ENCODE measurements around the gene ZNF638.
A peak's percentile ranks its signal among the peaks of the same experiment; 100 is the strongest.

Gene ZNF638

DNA sequence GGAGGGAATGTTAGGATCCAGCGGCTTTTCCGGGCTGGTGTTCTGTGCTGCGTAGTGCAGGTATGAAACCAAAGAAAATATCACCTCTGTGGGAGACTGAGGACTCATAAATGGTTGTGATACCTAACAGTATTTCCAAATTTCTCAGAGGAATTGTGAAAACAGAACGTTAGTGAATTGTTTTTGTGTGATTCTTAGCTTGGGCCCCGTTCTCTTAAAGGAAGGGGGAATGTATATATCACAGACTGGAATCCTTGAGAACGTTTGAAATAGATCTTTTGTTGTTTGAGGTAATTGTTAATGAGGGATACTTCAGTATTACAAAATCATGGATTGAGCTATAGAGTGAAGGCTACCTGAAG lies 834 bp downstream of the ZNF638 start:
- DNase-seq (ENCODE audit: low read depth in 4 of 4, low spot score in 1 of 4) = no peak

DNA sequence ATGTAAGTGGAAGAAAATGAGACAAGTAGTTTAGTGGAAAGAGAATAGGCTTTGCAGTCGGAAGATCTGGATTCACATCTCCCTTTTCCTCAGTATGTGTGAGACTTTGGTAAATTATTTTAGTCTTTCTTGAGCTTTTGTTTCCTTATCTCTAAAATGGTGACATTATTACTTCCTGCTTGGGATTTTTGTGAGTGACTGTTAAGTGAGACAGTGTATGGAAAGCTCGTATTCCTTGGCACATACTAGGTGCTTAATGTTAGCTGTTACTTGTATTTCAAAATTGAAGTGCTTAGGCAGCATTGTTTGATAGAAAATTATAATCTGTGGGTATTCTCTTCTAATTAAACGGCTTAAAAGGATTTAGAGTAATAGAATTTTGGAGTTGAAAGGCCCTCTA lies 2.0 kb downstream of the ZNF638 start:
- no peak for DNase-seq (ENCODE audit: low read depth in 4 of 4, low spot score in 1 of 4)

DNA sequence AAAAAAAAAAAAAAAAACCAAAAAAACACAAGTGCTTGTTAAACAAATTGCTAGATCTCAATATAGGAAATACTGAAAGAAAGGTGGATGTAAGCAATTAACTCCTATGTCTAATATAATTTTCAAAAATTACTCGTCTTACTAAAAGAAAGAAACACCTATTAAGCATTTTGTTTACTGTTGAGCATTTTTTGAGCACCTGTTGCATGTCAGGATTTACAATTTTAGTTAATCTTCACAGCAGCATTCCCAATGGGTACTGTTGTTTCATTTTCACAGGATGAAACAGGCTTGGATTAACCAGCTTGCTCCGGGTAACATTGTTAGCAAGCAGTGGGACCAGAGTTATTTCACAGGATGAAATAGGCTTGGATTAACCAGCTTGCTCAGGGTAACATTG lies 4.8 kb downstream of the ZNF638 start:
- no peak for DNase-seq (ENCODE audit: low read depth in 4 of 4, low spot score in 1 of 4)

DNA sequence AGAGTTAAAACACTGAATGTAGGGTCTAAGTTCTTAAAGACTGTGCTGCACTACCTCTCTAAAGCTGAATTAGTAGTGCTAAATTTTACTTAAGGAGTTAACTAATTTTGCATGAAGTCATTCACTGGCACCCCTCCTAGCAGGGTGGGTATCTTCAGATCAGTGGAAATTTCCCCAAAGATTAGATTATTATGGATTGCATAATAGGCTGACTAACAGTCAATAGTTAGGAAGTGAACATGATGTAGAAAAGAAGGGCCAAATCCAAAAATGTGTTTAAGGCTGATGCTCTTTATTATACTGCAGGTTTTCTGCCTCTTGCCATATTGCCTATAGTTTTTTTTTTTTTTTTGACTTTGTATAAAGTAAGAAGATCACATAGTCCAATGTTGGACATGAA lies 5.2 kb downstream of the ZNF638 start:
- no peak for DNase-seq (ENCODE audit: low read depth in 4 of 4, low spot score in 1 of 4)

DNA sequence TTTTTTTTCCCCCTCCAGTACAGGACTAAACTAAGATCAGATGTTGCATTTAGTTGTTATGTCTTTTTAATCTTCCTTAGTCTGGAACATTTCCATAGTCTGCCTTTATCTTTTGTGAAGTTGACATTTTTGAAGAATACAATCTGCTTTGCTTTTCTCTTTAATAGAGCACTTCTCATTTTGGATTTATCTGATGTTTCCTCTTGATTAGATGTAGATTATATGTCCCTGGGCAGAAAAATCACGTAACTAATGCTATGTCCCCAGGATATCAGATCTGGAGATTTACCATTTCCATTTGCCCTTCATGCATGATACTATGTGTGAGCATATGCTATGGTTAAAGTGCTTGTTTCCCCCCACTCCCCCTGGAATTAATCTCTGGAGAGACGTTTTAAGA lies 6.2 kb downstream of the ZNF638 start:
- no peak for DNase-seq (ENCODE audit: low read depth in 4 of 4, low spot score in 1 of 4)

DNA sequence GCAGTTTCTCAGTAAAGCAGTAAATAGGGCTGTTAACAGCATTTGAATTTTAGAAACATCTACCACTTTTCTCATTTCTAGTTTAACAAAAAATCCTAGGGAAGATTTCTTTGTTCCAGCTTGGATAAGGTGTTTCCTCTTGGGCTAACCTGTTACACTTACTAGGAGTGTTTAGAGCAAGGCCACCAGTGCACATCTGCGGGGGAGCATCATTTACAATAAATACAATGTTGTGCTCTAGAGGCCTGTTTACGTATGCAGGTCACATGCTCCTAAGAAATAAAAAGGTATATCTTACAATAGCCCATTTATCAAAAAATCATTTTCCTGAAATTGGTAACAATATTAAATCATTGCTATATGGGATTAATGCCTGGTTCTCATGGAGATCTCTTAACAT lies 8.1 kb downstream of the ZNF638 start:
- no peak for DNase-seq (ENCODE audit: low read depth in 4 of 4, low spot score in 1 of 4)

DNA sequence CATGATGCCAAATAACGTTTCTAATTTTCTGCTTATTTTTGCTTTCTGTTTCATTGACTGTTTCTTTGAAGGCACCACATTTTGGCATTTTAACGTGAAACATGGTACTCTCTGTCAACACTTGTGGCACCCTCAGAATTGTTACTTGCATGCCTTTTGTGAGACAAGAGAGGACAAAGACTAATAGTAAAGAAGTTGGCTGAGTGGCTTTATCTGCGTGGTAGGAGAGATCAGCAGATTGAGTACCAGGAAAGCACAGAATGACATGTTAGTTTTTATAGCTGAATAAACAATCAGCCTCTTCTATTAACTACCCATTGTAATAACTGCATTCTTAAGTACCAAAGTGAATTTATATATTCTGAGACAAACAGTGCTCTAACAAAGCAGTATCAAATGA lies 8.6 kb downstream of the ZNF638 start:
- DNase-seq (ENCODE audit: low read depth in 4 of 4, low spot score in 1 of 4) = no peak

DNA sequence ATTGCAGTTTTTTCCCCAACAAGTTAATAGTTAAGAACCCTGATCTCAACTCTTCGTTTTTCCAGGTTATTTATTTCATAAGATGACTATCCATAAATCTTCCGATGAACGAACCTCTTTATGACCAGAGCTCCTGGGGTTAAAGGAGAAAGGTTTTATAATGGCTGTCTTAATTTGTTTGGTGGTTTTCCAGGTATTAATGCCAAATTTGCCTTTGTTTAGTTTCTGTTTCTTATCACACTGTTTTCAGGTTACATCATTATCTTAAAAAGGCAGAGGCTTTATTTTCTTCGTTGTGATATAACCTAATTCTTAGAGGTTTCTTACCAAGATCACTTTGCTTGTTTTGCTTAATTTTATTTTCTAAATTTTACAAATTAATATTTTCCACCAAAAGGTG lies 10.1 kb downstream of the ZNF638 start:
- no peak for DNase-seq (ENCODE audit: low read depth in 4 of 4, low spot score in 1 of 4)

DNA sequence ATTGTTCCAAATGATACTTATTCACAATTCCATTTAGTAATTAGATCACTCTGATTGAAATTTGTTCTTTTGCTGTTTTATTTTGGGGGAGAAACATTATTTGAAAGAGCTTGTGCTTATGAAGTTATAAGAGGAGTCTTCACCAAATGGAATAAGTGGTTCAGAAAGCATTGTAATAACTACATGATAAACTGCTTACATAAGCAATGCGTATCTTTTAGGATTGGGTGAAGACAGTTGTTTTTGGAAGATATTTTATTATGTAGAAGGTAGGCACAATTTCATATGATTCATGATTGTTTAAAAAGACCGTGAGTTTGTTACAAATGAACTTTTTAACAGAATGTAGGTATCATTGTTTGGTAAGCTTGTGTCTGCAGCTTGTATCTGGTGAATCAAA lies 14.5 kb downstream of the ZNF638 start:
- no peak for DNase-seq (ENCODE audit: low read depth in 4 of 4, low spot score in 1 of 4)

DNA sequence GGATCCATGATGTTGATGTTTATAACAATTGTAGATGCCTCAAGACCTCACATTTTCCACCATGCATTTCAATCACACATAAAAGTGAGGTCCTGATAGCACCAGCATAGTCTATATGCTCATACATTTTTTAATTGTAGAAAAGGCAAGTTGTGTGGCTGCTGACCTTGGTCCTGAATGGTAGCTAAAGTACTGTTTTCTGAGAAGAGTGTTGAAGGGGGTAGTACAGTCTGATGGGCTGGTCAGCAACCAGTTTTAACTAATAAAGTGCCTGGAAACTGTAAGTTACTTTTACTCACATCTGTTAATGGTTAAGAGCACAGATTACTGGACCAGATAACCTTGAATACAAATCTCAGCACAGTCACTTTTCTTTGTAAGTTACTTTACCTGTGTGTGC lies 15.9 kb downstream of the ZNF638 start:
- DNase-seq (ENCODE audit: low read depth in 4 of 4, low spot score in 1 of 4) = no peak

DNA sequence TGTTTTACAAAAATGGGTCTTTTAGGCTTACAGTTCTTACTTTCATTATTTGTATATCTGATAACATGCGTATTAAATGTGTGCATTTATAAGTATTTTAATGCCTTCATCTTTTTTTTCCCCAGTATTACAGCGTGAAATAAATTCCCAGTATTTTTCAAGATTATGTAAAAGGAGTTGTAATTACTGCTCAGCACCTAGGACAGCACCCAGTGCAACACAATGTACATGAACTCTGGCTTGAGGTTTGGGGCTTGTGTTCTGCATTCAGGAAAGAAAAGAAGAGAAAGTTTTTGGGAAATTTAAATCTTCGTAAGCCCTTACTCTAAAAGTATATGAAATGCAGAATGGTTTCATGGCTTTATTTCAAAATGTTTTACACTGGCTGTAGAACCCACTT lies 16.7 kb downstream of the ZNF638 start:
- DNase-seq (ENCODE audit: low read depth in 4 of 4, low spot score in 1 of 4) = no peak

DNA sequence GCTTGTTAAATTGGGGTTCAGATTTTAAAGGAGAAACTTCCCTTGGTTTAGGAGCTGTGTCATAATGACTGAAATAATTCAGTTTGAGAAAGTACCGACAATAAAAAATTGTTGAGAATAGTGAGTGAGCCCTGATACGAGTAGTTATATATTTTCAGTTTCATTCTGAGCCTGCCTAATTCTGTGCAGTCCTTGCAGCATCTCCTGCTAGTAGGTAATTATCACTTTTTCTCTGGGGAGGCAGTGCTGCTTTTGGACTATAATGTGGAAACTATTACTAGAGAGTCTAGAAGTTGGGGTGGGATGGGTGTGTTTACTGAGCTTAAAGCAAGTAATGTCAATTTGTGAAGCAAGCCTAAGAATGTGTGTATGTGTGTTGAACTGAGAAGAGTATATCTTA lies 21.7 kb downstream of the ZNF638 start:
- no peak for DNase-seq (ENCODE audit: low read depth in 4 of 4, low spot score in 1 of 4)

DNA sequence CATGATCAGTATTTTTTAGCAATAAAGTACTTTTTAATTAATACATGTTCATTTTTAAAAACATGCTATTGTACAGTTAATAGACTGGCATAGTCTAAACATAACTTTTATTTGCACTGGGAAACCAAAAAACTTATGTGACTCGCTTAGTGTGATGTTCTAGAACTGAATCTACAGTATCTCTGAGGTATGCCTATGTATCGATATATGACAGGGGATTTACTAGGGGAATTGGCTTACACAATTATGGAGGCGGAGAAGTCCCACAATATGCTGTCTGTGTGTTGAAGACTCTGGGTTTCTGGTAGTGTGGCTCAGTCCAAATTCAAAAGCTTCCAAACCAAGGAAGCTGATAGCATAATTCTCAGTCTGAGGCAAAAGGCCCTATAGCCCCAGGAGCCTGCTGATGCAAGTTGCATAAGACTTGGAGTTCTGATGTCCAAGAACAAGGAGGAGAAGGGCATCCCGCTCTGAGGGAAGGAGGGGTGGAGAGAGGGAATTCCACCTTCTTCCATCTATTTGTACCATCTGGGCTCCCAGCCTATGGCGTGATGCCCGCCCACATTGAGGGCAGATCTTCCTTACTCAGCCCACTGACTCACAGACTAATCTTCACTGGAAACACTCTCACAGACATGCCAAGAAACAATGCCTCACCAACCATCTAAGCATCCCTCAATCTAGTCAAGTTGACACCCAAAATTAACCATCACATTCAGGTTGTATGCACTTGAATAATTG lies 27.5 kb downstream of the ZNF638 start:
- peak in 1 of 4 experiments; percentile 6 for DNase-seq (ENCODE audit: low read depth in 4 of 4, low spot score in 1 of 4)

DNA sequence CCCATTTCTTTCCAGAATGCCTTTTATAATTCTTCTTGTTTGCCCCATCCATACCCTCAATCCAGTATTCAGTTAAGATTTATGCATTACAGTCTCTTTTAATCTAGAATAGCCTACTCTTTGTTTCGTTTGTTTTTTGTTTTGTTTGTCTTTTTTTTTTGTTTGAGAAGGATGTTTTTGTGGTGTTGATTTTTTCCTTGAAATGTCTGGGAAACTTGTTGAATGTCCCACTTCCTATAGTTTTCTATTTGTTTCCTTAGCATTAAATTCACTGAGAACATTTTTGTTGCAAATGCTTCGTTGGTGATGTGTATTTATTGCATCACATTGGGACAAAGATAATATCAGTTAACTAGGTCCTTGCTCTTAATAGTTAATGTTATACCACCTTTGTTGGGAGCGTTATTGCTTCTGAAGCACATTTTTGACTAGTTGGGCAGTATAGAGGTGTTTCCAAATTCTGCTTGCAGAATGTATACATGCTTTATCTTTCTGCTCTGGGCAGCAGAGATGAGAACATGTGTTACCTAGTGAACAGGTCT lies 28.9 kb downstream of the ZNF638 start:
- no peak for DNase-seq (ENCODE audit: low read depth in 4 of 4, low spot score in 1 of 4)

DNA sequence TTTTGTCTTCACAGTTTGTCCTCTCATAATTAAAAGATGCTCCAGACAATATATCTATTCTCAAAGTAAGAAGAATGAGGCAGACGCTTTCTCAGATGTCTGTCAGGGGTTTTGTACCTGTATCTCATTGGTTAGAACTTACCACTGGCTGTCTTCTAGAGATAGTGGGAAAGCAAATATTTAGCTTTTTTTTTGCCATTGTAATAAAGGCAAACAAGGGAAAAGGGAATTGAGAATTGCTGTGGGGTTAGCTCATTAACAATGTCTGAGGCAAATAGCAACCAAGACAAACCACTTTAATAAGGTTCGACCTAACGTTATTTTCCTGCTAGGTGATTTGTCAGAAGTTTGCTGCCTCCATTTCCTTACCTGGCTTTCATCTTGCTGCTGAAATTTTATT lies 30.0 kb downstream of the ZNF638 start:
- DNase-seq (ENCODE audit: low read depth in 4 of 4, low spot score in 1 of 4) = no peak

DNA sequence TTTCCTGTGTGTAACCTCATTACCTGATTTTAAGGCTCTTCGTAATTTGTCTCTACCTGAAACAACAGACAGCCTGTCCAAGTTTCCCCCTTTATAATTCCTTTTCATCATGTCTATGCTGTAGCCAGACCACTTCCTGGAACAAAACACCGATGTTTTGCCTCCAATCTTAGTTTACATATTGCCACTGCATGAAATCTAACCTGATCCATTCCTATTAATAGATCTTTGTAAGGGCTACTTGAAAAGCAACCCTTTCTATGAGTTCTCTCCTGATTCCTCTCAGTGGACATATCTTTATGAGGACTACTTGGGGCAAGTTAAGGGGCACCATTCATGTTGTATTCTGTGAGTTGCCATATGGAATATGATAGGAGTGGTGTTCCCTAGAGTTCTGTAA lies 30.9 kb downstream of the ZNF638 start:
- DNase-seq (ENCODE audit: low read depth in 4 of 4, low spot score in 1 of 4) = no peak

DNA sequence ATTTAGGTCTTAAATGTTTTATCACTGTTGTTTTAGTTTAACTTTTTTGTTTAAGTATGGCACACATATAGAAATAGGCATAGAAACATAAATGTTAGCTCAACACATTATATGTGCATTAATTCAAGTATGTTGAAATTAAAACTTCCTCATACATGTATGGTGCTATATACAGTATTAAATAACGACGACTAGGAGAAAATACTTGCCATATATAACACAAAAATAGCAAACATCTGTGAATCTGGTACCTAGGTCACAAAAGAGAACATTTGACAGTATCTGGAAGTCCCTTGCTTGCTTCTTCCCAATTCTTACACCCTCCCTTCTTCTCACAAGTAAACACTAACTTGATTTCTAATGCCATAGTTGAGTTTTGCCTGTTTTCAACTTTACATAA lies 38.4 kb downstream of the ZNF638 start:
- no peak for DNase-seq (ENCODE audit: low read depth in 4 of 4, low spot score in 1 of 4)

DNA sequence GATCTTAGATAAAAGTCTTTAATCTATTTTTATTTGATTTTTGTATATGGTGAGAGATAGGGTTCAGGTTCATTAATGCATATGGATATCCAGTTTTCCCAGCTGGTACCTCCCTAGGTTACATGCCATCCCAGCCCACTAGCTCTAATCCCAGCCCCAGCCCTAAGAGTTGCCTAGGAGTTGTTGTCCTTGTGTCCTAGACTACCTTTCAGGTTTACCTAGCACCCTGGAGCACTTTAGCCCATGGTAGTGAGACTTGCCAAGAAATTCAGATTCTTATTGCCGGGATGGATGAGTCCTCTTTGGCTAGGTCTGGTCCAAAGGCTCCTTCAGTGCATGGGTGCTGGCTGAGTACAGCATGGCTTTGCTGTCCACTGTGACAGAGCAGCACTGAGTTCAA lies 40.5 kb downstream of the ZNF638 start:
- no peak for DNase-seq (ENCODE audit: low read depth in 4 of 4, low spot score in 1 of 4)

DNA sequence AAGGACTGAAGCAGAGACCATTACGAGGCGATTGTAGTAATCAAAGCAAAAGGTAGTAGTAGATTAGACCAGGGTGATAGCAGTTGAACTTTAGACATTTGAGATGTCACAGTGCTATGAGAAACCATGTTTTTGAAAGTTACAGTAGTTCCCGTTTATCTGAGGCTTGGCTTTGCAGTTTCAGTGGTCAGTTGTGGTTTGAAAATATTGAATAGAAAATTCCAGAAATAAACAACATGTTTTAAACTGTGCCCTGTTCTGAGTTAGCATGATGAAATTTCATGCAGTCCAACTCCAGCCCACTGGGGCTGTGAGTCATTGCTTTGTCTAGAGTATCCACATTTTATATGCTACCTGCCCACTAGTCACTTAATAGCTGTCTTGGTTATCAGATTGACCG lies 47.5 kb downstream of the ZNF638 start:
- no peak for DNase-seq (ENCODE audit: low read depth in 4 of 4, low spot score in 1 of 4)

DNA sequence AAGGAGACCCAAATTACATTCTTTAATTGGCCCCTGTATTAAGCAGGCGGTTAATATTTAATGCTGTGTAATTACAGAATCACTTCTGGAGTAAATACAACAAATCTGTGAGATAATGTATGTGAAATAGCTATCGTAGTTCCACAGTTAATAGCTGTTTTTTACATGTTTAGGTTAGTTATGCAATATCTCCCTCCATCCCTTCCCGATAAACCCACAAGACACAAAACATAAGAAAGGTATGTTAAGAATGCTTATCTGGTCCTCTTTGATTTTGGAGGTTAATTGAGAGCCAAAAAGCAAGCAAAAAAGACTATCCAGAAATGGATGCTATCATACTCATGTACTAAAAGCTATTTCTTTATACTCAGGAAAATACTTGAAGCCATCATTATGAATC lies 49.1 kb downstream of the ZNF638 start:
- DNase-seq (ENCODE audit: low read depth in 4 of 4, low spot score in 1 of 4) = no peak

DNA sequence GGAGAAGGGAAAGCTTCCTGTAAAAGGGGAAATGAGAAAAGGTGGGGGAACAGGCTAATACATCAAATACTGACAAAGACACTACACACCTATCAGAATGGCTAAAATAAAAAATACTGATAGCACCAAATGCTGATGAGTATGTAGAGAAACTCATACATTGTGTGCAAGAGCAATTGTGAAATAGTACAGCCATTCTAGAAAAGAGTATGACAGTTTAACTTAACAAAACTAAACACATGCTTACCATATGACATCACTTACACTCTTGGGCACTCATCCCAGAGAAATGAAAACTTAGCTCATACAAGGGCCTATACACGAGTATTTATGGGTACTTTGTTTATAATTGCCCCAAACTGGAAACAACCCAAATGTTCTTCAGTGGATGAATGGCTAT lies 53.4 kb downstream of the ZNF638 start:
- no peak for DNase-seq (ENCODE audit: low read depth in 4 of 4, low spot score in 1 of 4)

DNA sequence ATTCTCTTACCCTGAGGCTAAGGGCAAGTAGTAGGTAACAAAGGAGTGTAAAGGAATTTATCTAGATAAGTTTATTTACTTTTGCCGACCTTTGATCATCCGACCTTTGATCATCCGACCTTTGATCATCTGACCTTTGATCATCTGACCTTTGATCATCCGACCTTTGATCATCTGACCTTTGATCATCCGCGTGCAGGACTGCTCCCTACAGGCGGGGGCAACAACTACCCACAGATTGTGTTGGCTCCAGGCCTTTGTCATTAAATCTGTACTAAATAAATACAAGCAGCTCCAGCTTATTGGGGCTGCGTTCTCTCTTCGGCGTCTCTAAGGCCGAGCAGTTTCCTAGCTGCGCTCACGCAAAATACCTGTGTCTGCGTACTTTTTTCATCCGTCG lies 56.6 kb downstream of the ZNF638 start:
- DNase-seq (ENCODE audit: low read depth in 4 of 4, low spot score in 1 of 4) = no peak

DNA sequence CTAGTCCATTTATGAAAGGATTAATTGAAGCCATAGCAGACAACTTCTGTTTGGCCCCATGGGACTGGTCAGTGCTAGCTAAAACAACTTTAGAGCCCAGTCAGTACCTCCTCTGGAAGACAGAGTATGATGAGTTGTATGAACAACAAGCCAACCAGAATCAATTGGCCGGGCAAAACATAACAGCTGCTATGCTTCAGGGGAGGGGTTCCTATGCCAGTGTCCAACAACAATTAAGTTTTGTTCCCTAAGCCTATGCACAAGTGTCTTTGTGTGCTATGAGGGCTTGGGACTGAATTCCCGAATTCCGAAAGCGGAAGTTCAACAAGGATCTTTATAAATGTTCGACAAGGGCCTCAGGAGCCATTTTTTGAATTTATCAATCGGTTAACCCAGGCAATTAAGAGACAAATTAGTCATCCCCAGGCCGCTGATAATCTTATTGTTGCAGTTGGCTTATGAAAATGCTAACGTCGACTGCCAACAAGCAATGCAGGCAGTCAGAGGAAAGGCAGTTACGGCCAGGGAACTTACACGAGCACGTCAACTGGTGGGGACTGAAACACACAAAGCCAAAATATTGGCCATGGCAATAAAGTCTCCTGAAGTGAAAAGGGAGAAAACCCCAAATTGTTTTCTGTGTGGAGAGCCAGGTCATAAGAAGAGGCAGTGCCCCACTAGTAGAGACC lies 57.9 kb downstream of the ZNF638 start:
- DNase-seq (ENCODE audit: low read depth in 4 of 4, low spot score in 1 of 4) = no peak

All from stimulated activated CD4-positive, alpha-beta T cell treated with anti-CD3 and anti-CD28 coated beads, Interleukin-1b, Interleukin-23, amount 100 ng/mL, for 24 hours (primary cell).